ENCODE data around the gene ANKMY1.

The ANKMY1 gene

GRCh38 chr2:240432820-240433801 lies 124.7 kb downstream of the ANKMY1 start:
- no peak for DNase-seq

- no peak for DNase-seq
These were observed 125.4 kb downstream of the ANKMY1 start for GRCh38 chr2:240432430-240432819.

- DNase-seq, result no peak
These were observed 125.9 kb downstream of the ANKMY1 start for GRCh38 chr2:240431661-240432424.

GRCh38 chr2:240431271-240431660 lies 126.5 kb downstream of the ANKMY1 start:
- no peak for DNase-seq

GRCh38 chr2:240430595-240430994 lies 127.2 kb downstream of the ANKMY1 start:
- DNase-seq, result no peak

- DNase-seq, result no peak
These were observed 127.8 kb downstream of the ANKMY1 start for GRCh38 chr2:240429872-240430491.
